ENCODE results near the gene CDC6. TPM values are rescaled to one million over a fixed set of nuclear protein-coding genes. Genes with fewer than 3 reads are reported as not detected.

The CDC6 gene
- total RNA-seq, 1 experiment from 2014 or later, result 96.8 TPM

DNA sequence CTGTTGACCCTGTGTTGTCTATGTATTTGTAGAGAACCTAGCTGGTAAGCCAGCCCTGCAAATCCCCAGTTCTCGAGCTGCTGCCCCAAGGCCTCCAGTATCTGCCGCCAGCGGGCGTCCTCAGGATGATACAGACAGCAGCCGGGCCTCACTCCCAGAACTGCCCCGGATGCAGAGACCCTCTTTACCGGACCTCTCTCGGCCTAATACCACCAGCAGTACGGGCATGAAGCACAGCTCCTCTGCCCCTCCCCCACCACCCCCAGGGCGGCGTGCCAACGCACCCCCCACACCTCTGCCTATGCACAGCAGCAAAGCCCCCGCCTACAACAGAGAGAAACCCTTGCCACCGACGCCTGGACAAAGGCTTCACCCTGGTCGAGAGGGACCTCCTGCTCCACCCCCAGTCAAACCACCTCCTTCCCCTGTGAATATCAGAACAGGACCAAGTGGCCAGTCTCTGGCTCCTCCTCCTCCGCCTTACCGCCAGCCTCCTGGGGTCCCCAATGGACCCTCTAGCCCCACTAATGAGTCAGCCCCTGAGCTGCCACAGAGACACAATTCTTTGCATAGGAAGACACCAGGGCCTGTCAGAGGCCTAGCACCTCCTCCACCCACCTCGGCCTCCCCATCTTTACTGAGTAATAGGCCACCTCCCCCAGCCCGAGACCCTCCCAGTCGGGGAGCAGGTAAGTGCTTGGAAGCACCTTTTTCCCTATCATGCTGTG lies 23.1 kb upstream of the CDC6 start:
- H3K36me3 Mint-ChIP-seq (ENCODE audit: insufficient read depth, unreplicated experiment), result peaks cover 43% of the 10 kb centered on the region
- intact Hi-C loops (cut with micrococcal nuclease), result no loop called here
- no peak for DNase-seq (ENCODE audit: unreplicated experiment)
- BruUV-seq (replicated peaks), result no TSS peak
- H3K4me3 Mint-ChIP-seq (ENCODE audit: unreplicated experiment), result no peak overlapping the region
- H3K27ac Mint-ChIP-seq (ENCODE audit: low read depth, unreplicated experiment), result no peak overlapping the region
- H3K27me3 Mint-ChIP-seq (ENCODE audit: insufficient read depth, unreplicated experiment), result no peaks in the 10 kb centered on the region
- H3K4me1 Mint-ChIP-seq (ENCODE audit: insufficient read depth, unreplicated experiment), result no peaks in the 10 kb centered on the region
- CTCF ChIA-PET, result no interaction called here
- H3K9me3 Mint-ChIP-seq (ENCODE audit: unreplicated experiment), result no peaks in the 10 kb centered on the region
- POLR2A ChIA-PET, result no interaction called here
- TF ChIP-seq, protein P1, sequence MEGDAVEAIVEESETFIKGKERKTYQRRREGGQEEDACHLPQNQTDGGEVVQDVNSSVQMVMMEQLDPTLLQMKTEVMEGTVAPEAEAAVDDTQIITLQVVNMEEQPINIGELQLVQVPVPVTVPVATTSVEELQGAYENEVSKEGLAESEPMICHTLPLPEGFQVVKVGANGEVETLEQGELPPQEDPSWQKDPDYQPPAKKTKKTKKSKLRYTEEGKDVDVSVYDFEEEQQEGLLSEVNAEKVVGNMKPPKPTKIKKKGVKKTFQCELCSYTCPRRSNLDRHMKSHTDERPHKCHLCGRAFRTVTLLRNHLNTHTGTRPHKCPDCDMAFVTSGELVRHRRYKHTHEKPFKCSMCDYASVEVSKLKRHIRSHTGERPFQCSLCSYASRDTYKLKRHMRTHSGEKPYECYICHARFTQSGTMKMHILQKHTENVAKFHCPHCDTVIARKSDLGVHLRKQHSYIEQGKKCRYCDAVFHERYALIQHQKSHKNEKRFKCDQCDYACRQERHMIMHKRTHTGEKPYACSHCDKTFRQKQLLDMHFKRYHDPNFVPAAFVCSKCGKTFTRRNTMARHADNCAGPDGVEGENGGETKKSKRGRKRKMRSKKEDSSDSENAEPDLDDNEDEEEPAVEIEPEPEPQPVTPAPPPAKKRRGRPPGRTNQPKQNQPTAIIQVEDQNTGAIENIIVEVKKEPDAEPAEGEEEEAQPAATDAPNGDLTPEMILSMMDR (IDR thresholded peaks at IDR 0.05; ENCODE audit: unreplicated experiment), result no peak

DNA sequence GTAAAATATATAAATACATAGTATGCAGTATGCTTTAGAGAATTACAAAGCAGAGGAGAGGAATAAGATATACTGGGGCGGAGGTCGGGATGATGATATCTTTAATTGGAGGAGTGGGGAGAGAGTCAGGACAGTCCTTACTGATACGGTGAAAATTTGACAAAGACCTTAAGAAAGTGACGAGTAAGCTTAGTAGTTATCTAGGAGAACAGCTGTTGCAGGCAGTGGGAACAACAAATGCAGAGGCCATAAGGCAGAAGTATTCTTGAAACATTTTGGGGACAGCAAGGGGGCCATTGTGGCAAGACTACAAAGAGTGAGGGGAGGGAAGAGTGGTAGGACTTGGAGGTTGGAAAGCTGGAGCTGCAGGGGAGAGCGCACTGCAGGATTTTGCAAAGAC lies 22.3 kb upstream of the CDC6 start:
- H3K9me3 Mint-ChIP-seq (ENCODE audit: unreplicated experiment), result no peaks in the 10 kb centered on the region
- H3K4me1 Mint-ChIP-seq (ENCODE audit: insufficient read depth, unreplicated experiment), result no peaks in the 10 kb centered on the region
- TF ChIP-seq, protein P1 (IDR thresholded peaks at IDR 0.05; ENCODE audit: unreplicated experiment), result no peak
- H3K27ac Mint-ChIP-seq (ENCODE audit: low read depth, unreplicated experiment), result no peak overlapping the region
- ChIA-PET POLR2A (no interaction called here), CTCF (no interaction called here)
- DNase-seq (ENCODE audit: unreplicated experiment), result no peak
- BruUV-seq (replicated peaks), result no TSS peak
- intact Hi-C loops (cut with micrococcal nuclease), result no loop called here
- H3K27me3 Mint-ChIP-seq (ENCODE audit: insufficient read depth, unreplicated experiment), result no peaks in the 10 kb centered on the region
- H3K4me3 Mint-ChIP-seq (ENCODE audit: unreplicated experiment), result no peak overlapping the region
- H3K36me3 Mint-ChIP-seq (ENCODE audit: insufficient read depth, unreplicated experiment), result peaks cover 45% of the 10 kb centered on the region

DNA sequence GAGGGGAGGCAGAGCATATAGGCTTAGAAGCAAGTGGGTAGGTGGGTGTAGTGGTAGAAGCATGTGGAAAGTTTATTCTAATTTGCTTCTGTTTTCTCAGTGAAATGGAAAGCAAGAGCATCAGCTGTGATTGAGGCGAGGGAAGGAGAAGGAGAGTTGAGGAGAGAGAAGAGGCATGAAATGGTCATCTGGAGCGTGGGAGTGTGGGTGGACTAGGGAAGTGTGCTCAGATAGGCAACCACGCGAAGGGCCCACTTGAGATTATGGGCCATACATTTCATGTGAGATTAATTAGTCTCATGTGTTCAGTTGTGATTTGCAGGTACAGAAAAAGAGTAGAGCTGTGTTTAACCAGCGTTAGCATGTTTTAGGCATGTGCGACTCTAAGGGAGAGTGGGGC lies 20.8 kb upstream of the CDC6 start:
- Mint-ChIP-seq H3K36me3 (ENCODE audit: insufficient read depth, unreplicated experiment) (peaks cover 45% of the 10 kb centered on the region), H3K27me3 (ENCODE audit: insufficient read depth, unreplicated experiment) (no peaks in the 10 kb centered on the region), H3K4me1 (ENCODE audit: insufficient read depth, unreplicated experiment) (no peaks in the 10 kb centered on the region), H3K4me3 (ENCODE audit: unreplicated experiment) (no peak overlapping the region), H3K27ac (ENCODE audit: low read depth, unreplicated experiment) (no peak overlapping the region), H3K9me3 (ENCODE audit: unreplicated experiment) (no peaks in the 10 kb centered on the region)
- DNase-seq (ENCODE audit: unreplicated experiment), result no peak
- TF ChIP-seq, protein P1 (IDR thresholded peaks at IDR 0.05; ENCODE audit: unreplicated experiment), result no peak
- ChIA-PET POLR2A (no interaction called here), CTCF (interaction anchor here (0.5 to 0.6 kb wide), 2 partner anchors 92 to 148 kb away, joined by 3 read pairs; no protein-coding TSS in a partner anchor)
- no TSS peak for BruUV-seq (replicated peaks)
- intact Hi-C loops (cut with micrococcal nuclease), result no loop called here

DNA sequence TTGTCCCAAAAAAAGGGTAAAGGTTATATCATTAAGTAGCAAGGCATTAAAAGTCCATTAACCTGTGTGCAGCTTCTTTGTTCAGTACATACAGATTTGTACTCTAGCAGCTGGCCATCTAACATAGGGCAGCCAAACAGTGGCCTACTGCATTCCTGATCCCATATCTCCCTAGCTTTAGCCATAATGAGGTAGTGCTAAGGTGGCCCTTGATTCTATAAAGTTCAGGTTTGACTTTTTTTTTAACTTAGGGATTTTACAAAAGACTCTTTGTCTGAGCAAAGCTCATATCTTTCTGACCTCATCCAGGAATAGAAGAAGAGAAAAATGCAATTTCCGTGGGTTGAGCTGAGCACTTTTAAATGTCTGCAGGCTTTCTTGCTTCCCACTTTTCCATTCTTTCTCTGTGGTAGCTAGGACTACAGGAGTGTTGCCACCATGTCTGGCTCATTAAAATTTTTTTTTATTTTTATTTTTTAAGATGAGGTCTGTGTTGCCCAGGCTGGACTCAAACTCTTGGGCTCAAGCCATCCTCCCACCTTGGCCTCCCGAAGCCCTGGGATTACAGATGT lies 19.5 kb upstream of the CDC6 start:
- no peaks in the 10 kb centered on the region for H3K27me3 Mint-ChIP-seq (ENCODE audit: insufficient read depth, unreplicated experiment)
- intact Hi-C loops (cut with micrococcal nuclease), result no loop called here
- H3K36me3 Mint-ChIP-seq (ENCODE audit: insufficient read depth, unreplicated experiment), result peaks cover 46% of the 10 kb centered on the region
- ChIA-PET CTCF (interaction anchor here (0.7 to 1.6 kb wide), 2 partner anchors 10 to 242 kb away, joined by 3 read pairs; no protein-coding TSS in a partner anchor), POLR2A (interaction anchor here (1.3 kb wide), 1 partner anchor 15 kb away, joined by 5 read pairs; no protein-coding TSS in a partner anchor)
- H3K9me3 Mint-ChIP-seq (ENCODE audit: unreplicated experiment), result no peaks in the 10 kb centered on the region
- no peaks in the 10 kb centered on the region for H3K4me1 Mint-ChIP-seq (ENCODE audit: insufficient read depth, unreplicated experiment)
- H3K27ac Mint-ChIP-seq (ENCODE audit: low read depth, unreplicated experiment), result no peak overlapping the region
- no peak overlapping the region for H3K4me3 Mint-ChIP-seq (ENCODE audit: unreplicated experiment)
- no TSS peak for BruUV-seq (replicated peaks)
- DNase-seq (ENCODE audit: unreplicated experiment), result no peak
- TF ChIP-seq, protein P1 (IDR thresholded peaks at IDR 0.05; ENCODE audit: unreplicated experiment), result no peak

All from MCF 10A (cell line).